ENCODE data around the gene PSD.
A peak's percentile ranks its signal among the peaks of the same experiment; 100 is the strongest.

The PSD gene

GRCh38 chr10:102402512-102402896 lies 16.1 kb downstream of the PSD start:
- no peak for DNase-seq

- no peak for DNase-seq
Measured at GRCh38 chr10:102401735-102402511, 16.7 kb downstream of the PSD start.

GRCh38 chr10:102401342-102401654 lies 17.3 kb downstream of the PSD start:
- DNase-seq: no peak

- no peak for DNase-seq
Measured at GRCh38 chr10:102400598-102401341, 17.8 kb downstream of the PSD start.

GRCh38 chr10:102400076-102400475 lies 18.5 kb downstream of the PSD start:
- DNase-seq: no peak

GRCh38 chr10:102399217-102400021 lies 19.2 kb downstream of the PSD start:
- DNase-seq: peak; percentile 15

- DNase-seq: no peak
Measured at GRCh38 chr10:102398172-102399020, 20.2 kb downstream of the PSD start.

- DNase-seq: no peak
Measured at GRCh38 chr10:102397222-102398171, 21.1 kb downstream of the PSD start.

GRCh38 chr10:102396730-102397151 lies 21.8 kb downstream of the PSD start:
- no peak for DNase-seq

GRCh38 chr10:102396317-102396650 lies 22.3 kb downstream of the PSD start:
- no peak for DNase-seq

GRCh38 chr10:102395400-102396316 lies 22.9 kb downstream of the PSD start, which contains the start of gene NFKB2:
NFKB2 (plus strand) TSS chr10:102395705; CDS start chr10:102395960, 255 bp downstream.
- DNase-seq: no peak

GRCh38 chr10:102394801-102395399 lies 23.7 kb downstream of the PSD start:
- no peak for DNase-seq

- DNase-seq: no peak
Measured at GRCh38 chr10:102394079-102394800, 24.3 kb downstream of the PSD start.

- no peak for DNase-seq
Measured at GRCh38 chr10:102393411-102394078, 25.0 kb downstream of the PSD start.

- DNase-seq: no peak
Measured at GRCh38 chr10:102392306-102392705, 26.3 kb downstream of the PSD start.

GRCh38 chr10:102389894-102390293 lies 28.7 kb downstream of the PSD start:
- DNase-seq: no peak

- DNase-seq: no peak
Measured at GRCh38 chr10:102384606-102385429, 33.8 kb downstream of the PSD start.

GRCh38 chr10:102384053-102384452 lies 34.5 kb downstream of the PSD start:
- no peak for DNase-seq
